ENCODE measurements around the gene DRAM1.

DNA sequence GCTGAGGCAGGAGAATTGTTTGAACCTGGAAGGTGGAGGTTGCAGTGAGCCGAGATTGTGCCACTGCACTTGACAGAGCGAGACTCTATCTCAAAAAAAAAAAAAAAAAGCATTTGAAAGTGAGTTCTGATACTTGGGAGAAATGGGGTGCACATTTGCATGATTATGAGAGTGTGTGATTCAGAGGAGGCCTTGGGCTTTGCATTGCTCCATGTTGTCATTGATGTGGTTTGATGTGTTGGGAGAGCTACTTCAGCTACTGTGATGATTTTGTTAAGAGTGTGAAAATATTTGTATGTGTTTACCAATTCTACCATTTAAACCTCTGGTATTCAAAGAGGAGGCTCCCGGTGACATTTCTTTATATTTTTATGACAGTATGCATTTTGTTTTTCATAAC, 24.4 kb downstream of the DRAM1 start:
- TF ChIP-seq, protein P1, sequence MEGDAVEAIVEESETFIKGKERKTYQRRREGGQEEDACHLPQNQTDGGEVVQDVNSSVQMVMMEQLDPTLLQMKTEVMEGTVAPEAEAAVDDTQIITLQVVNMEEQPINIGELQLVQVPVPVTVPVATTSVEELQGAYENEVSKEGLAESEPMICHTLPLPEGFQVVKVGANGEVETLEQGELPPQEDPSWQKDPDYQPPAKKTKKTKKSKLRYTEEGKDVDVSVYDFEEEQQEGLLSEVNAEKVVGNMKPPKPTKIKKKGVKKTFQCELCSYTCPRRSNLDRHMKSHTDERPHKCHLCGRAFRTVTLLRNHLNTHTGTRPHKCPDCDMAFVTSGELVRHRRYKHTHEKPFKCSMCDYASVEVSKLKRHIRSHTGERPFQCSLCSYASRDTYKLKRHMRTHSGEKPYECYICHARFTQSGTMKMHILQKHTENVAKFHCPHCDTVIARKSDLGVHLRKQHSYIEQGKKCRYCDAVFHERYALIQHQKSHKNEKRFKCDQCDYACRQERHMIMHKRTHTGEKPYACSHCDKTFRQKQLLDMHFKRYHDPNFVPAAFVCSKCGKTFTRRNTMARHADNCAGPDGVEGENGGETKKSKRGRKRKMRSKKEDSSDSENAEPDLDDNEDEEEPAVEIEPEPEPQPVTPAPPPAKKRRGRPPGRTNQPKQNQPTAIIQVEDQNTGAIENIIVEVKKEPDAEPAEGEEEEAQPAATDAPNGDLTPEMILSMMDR (IDR thresholded peaks at IDR 0.05): no peak
- no peak for TF ChIP-seq EZH2 (IDR thresholded peaks at IDR 0.05; ENCODE audit: borderline replicate concordance, insufficient read depth, low read depth, low read length, poor library complexity, severe bottlenecking)

Measured in B cell (primary cell).